IPS-11a (cell line): ENCODE data around the gene CDKN2AIP.
A peak's percentile ranks its signal among the peaks of the same experiment; 100 is the strongest.
"Not testable (repeated sequence)": the region's sequence is repeated elsewhere in the genome, so short reads cannot be mapped to it uniquely, and the experiment has no call there.

Source experiments
- H3K4me3 ChIP-seq: one replicate; pipeline ENCODE4 v1.5.1; 2013; ENCODE audit warnings: low read depth, low read length, control low read depth

CDKN2AIP gene

DNA sequence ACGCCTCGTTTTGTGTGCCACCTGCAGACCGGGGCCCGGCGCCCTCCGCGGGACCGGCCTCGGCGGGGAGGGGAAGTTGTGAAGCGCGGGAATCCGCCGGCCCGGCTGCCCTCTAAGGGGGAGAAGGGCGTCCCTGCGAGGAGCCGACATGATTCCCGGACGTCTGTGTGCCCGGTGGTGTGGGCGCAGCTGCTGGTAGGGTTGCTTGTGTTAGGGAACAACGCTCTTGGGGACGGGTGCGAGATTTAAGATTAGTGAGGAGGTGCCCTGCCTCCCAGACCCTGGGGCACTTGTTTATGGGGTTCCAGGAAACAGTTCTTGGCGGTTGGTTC is 627 bp downstream of the CDKN2AIP start:
- peak overlapping the region; percentile 69 for H3K4me3 ChIP-seq

GRCh38 chr4:183447646-183448045 is 3.2 kb downstream of the CDKN2AIP start:
- H3K4me3 ChIP-seq, result no peak overlapping the region

DNA sequence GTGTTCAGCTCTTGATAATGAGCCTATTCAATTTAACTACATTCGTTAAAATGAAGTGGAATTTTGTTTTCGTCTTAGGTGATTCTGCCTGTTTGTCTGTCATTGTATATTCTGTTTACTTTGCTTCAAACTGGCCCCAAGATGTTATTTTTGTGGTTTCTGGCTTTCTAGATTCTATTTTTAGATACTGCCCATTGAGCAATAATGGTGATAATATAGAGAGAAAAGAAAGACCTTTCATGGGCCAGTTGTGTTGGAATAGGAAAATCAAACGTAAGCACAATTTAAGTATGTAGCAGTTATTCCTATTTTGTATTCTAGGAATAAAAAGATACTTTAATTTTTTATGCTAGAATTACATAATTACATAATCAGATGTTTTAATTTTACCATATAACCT is 4.0 kb downstream of the CDKN2AIP start:
- H3K4me3 ChIP-seq, result no peak overlapping the region

GRCh38 chr4:183449193-183449882 is 4.9 kb downstream of the CDKN2AIP start:
- no peak overlapping the region for H3K4me3 ChIP-seq

DNA sequence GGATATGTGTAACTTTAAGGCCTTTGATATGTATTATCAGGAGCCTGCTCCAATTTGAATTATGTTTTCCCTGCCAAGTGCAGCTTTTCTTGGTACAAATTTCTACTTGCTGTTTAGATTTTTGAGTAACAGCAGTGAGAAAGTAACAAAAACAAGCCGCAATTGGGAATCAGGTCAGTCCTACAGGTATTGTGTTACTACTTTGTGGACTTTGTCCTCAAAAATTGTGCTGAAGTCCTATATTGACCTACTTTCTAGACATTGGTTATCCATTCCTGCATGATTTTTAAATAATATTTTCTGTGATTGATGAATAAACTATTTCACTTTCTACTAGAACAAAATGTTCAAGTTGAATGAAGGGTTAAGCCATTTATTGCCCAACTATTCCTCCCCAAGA is 5.7 kb downstream of the CDKN2AIP start:
- H3K4me3 ChIP-seq, result no peak overlapping the region

- H3K4me3 ChIP-seq, result no peak overlapping the region
These were observed 11.2 kb downstream of the CDKN2AIP start for GRCh38 chr4:183455431-183456195.

DNA sequence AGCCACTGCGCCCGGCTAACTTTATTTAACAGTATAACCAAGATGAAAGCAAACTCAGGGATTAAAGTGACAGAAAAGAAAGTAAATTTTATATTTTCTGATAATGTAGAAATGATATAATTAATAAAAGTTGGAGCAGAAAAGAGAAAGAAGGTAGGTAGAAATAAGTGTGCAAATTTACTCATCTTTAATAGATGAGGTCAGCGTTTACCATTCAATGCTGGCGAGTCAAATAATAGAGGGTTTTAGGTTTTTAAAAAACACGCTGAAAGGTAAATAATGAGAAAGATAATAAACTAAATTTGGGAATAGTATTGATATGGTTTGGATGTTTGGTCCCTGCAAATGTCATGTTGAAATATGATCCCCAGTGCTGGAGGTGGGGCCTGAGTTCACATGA is 13.6 kb downstream of the CDKN2AIP start:
- no peak overlapping the region for H3K4me3 ChIP-seq

DNA sequence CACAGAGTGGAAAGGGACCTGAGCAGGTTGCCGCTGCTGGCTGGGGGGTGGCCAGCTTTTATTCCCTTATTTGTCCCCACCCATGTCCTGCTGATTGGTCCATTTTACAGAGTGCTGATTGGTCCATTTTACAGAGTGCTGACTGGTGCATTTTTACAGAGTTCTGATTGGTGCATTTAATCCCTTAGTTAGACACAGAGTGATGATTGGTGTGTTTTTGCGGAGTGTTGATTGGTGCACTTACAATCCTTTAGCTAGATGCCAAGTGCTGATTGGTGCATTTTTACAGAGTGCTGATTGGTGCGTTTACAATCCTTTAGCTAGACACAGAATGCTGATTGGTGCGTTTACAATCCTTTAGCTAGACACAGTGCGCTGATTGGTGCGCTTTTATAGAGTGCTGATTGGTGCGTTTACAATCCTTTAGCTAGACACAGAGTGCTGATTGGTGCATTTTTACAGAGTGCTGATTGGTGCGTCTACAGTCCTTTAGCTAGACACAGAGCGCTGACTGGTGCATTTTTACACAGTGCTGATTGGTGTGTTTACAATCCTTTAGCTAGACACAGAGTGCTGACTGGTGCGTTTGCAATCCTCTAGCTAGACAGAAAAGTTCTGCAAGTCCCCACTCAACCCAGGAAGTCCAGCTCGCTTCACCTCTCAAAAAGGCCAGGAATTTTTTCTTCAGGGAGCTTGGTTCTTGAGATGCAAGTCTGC is 19.6 kb downstream of the CDKN2AIP start:
- H3K4me3 ChIP-seq, result not testable (repeated sequence)

DNA sequence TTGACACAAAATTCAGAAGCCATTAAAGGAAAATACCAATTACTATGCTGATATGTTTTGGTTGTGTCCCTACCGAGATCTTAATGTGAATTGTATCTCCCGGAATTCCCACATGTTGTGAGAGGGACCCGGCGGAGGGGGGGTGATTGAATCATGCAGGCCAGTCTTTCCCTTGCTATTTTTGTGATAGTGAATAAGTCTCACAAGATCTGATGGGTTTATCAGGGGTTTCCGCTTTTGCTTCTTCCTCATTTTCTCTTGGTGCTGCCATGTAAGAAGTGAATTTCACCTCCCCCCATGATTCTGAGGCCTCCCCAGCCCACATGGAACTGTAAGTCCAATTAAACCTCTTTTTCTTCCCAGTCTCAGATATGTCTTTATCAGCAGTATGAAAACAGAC is 21.4 kb downstream of the CDKN2AIP start:
- not testable (repeated sequence) for H3K4me3 ChIP-seq

DNA sequence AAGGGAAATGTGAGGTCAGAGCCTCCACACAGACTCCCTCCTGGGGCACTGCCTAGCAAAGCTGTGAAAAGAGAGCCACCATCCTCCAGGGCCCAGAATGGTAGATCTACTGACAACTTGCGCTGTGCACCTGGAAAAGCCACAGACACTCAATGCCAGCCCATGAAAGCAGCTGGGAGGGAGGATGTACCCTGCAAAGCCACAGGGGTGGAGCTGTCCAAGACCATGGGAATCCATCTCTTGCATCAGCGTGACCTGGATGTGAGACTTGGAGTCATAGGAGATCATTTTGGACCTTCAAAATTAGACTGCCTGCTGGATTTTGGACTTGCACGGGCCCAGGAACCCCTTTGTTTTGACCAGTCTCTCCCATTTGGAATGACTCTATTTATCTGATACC is 22.8 kb downstream of the CDKN2AIP start:
- no peak overlapping the region for H3K4me3 ChIP-seq

DNA sequence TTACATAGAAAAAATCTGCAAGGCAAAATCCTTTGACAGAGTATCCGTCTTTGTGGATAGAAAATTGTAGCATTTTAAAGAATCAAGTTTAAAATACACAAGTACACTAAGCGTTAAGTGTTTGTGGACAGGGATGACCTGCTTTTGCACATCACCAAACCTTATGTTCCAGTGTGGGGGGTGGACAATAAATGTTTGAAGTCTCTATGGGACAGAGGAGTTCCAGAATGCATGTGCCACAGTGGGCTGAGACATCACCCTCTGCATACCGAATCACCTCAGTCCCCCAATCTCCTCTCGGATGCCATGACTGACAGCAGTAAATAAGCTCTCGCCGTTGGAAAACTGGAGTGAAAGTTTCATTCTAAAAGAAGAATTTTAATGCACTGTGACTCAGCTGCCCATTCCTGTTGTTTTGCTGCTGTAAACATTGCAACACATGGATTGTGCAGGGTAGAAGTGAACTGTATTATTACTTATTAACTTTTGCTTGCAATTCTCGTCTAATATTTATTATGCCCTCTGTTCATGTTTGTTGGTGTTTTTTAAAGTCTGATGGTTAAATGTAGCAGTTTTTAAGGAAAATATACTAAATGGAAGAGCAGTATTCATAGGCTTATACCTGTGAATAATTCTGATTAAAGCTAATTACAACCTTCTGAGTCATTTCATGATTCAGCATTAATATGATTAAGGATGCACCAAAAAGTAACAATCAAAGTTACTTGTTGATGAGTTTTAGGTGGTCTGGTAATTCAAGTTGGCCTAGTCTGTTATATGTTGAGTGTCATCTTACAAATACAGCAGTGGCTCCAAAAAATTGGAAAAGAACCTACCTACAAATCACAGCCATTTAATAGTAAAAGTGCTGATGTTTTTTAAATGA is 24.0 kb downstream of the CDKN2AIP start:
- H3K4me3 ChIP-seq, result no peak overlapping the region

DNA sequence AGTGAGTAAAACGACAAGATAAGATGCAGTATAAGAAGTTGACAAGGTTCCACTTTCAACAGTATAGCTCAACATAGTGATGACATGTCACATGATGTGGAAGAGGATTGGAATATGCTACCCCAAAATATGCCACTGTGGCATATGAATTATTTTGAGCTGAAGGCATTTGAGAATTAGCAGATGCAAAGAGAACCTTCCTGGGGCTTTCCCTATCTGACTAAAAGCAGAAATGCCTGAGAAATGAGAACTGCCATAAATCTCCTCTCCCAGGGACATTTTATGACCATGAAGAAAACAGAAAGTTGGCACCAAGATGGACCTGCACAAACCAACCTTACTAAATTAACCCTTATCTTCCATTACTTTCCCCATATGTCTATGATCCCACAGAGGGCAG is 24.8 kb downstream of the CDKN2AIP start:
- H3K4me3 ChIP-seq, result no peak overlapping the region

DNA sequence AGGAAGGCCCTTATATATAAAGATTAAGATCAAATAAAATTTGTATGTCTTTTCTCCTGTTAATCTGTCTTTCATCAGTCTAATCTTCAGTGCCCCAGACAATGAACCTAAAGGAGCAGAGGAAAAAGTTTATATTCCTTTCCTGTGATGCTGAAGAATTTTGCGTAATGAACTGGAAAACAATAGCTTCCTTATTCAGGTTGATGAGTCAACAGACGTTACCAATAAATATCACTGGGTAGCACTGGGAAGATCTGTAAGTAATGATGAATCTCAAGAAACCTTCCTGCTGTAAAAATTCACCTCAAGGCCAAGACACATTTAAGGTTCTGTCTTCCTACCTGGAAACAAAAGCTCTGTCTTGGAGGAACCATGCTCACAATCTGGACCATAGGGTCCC is 25.5 kb downstream of the CDKN2AIP start:
- no peak overlapping the region for H3K4me3 ChIP-seq

GRCh38 chr4:183470821-183471220 is 26.4 kb downstream of the CDKN2AIP start:
- H3K4me3 ChIP-seq, result no peak overlapping the region

DNA sequence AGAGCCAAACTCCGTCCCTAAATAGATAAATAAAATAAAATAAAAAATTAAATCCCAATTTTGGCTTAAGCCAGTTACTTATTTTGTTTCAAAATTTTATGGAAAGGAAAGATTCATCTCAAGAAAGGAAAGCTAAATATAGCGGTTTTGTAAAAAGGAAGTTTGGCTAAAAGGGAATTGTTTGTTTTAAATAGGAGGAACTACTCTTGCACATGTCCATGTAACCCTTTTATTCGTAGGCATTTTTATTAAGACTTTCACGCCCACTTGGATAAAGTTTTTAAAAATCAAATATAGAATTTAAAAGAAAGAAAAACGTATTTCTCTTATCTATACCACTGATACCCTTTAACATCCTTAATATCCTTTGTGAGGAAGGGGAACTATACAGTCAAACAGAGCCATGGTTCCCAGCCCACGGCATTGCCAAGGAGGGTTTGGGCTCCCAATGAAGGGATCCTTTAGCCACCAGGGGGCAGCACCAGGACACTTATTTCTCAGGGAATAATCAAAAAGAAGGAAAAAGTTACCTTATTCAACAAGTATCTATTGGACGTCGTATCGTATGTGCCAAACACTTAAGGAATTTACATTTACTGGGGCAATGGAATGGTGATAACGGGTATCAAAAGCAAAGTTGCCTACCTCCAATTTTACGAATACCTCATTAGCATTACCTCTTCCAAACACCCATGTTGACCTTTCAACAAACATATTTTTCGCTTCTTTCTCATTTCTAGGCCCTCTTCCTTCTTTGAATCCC is 27.7 kb downstream of the CDKN2AIP start:
- H3K4me3 ChIP-seq, result no peak overlapping the region

- no peak overlapping the region for H3K4me3 ChIP-seq
These were observed 33.7 kb downstream of the CDKN2AIP start for GRCh38 chr4:183478123-183478522.

DNA sequence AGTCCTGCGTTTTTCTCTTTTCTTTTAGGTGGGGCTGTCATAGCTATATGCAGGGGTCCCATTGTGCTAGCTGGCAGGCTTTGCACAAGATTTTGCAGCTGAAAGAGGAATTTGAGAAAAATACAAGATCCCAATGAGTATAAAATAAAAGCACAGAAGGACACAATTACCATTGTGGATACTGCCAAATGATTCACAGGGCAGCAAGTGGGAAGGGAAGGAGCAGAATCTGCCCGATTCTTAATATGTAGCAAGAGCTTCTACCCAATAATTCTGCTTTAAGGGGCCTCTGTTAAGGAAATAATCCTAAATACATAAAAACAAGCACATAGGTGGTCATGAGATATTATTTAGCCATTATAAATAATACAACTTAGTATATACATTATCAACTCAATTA is 34.5 kb downstream of the CDKN2AIP start:
- no peak overlapping the region for H3K4me3 ChIP-seq

DNA sequence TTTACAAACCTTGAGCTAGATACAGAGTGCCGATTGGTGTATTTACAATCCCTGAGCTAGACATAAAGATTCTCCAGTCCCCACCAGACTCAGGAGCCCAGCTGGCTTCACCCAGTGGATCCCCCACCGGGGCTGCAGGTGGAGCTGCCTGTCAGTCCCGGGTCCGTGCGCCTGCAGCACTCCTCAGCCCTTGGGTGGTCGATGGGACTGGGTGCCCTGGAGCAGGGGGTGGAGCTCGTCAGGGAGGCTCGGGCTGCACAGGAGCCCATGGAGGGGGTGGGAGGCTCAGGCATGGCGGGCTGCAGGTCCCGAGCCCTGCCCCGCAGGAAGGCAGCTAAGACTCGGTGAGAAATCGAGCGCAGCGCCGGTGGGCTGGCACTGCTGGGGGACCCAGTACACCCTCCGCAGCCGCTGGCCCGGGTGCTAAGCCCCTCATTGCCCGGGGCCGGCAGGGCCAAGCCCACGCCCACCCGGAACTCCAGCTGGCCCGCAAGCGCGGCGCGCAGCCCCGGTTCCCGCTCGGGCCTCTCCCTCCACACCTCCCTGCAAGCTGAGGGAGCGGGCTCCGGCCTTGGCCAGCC is 38.2 kb downstream of the CDKN2AIP start:
- not testable (repeated sequence) for H3K4me3 ChIP-seq

- H3K4me3 ChIP-seq, result no peak overlapping the region
These were observed 39.6 kb downstream of the CDKN2AIP start for GRCh38 chr4:183483997-183484396.
